Loucy (cell line): ENCODE results near the gene RNF32.

Experiments used
- H2AFZ ChIP-seq: fragments of 200-600 bp; sonication (generic); 2 replicates; pipeline ENCODE4 v1.6.0; 2016; ENCODE audit warnings: antibody characterized with exemption, mild to moderate bottlenecking, low read length, moderate library complexity
- H3F3A ChIP-seq: fragments of 200-600 bp; 2 replicates; pipeline ENCODE4 v1.6.0; 2016; ENCODE audit warnings: antibody characterized with exemption, low read depth, mild to moderate bottlenecking
- H3K27me3 ChIP-seq: fragments of 200-600 bp; sonication (generic); 2 replicates; pipeline ENCODE4 v1.6.1; 2014; ENCODE audit warnings: low read length, mild to moderate bottlenecking; ENCODE audit not compliant: insufficient read depth, poor library complexity, severe bottlenecking
- H3K36me3 ChIP-seq: fragments of 200-600 bp; sonication (generic); 2 replicates; pipeline ENCODE4 v1.6.1; 2016; ENCODE audit warnings: low read length; ENCODE audit not compliant: insufficient read depth
- H3K4me1 ChIP-seq: fragments of 200-600 bp; sonication (generic); 2 replicates; pipeline ENCODE4 v1.5.1; 2014; ENCODE audit warnings: low read length, mild to moderate bottlenecking; ENCODE audit not compliant: insufficient read depth, poor library complexity, severe bottlenecking
- H3K4me2 ChIP-seq: fragments of 200-600 bp; sonication (generic); 2 replicates; pipeline ENCODE4 v1.6.0; 2014; ENCODE audit warnings: antibody characterized with exemption, low read length, low read depth, mild to moderate bottlenecking; ENCODE audit not compliant: poor library complexity, severe bottlenecking
- H3K4me3 ChIP-seq: fragments of 200-600 bp; sonication (generic); 2 replicates; pipeline ENCODE4 v1.5.1; 2014; ENCODE audit warnings: low read length, mild to moderate bottlenecking, mixed read lengths; ENCODE audit not compliant: poor library complexity, severe bottlenecking
- H3K79me2 ChIP-seq: fragments of 200-600 bp; sonication (generic); 2 replicates; pipeline ENCODE4 v1.6.1; 2014; ENCODE audit warnings: low read length; ENCODE audit not compliant: insufficient read depth
- H3K9ac ChIP-seq: fragments of 200-600 bp; sonication (generic); 2 replicates; pipeline ENCODE4 v1.6.0; 2014; ENCODE audit warnings: mild to moderate bottlenecking, low read depth, low read length, moderate library complexity; ENCODE audit not compliant: poor library complexity, severe bottlenecking
- H3K9me2 ChIP-seq: fragments of 200-600 bp; sonication (generic); replicated peaks from 2 replicates; pipeline ENCODE4 v1.6.1; 2016; ENCODE audit warnings: low read depth, low read length, mixed read lengths
- H3K9me3 ChIP-seq: fragments of 200-600 bp; sonication (generic); 2 replicates; pipeline ENCODE4 v1.6.1; 2014; ENCODE audit warnings: mild to moderate bottlenecking, antibody characterized with exemption, low read length, low read depth; ENCODE audit not compliant: insufficient read depth
- H4K20me1 ChIP-seq: fragments of 200-600 bp; sonication (generic); 2 replicates; pipeline ENCODE4 v1.6.0; 2014; ENCODE audit warnings: antibody characterized with exemption, low read length, mild to moderate bottlenecking; ENCODE audit not compliant: insufficient read depth, poor library complexity, severe bottlenecking
- EZH2phosphoT487 ChIP-seq: fragments of 200-600 bp; IDR thresholded peaks from 2 replicates; pipeline ENCODE4 v1.6.1; 2018; ENCODE audit warnings: antibody characterized with exemption, mild to moderate bottlenecking, moderate library complexity, borderline replicate concordance
- TF ChIP-seq, protein P1 (sequence below): fragments of 200-600 bp; sonication (generic); conservative IDR thresholded peaks from 2 replicates; pipeline ENCODE4 v1.5.1; 2014; ENCODE audit warnings: mild to moderate bottlenecking, antibody characterized with exemption, low read length

Gene RNF32

DNA sequence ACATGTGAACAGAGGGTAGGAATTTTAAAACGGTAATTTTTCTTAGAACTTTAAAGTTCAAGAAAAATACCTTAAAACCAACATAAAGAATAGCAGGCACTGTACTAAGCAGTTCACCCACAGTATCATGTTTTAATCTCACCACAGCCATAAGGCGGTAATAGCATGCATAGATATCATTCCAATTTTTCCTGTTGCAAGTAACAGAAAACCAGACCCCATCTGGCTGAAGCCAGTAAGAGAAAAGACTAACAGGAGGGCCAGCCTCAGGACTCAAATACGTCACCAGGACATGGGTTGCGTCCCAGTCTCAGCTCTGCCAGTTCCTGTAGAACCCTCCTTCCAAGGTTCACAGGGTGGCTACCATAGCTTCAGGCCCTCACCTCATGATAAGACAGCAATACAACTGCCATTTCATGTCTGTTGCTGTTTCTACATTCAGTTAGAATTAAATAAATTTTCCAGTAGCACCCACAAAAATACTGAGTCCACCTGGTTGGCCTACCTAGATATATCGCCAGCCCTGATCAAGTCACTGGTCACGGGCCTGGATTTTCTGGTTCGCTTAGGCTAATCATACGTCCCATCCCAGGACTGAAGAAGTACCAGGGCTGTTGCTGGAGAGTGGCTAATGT, 2.0 kb upstream of the RNF32 start:
- Histone ChIP-seq H4K20me1 (no peaks in the 10 kb centered on the region), H2AFZ (no peak overlapping the region), H3K4me1 (no peaks in the 10 kb centered on the region), H3K27me3 (no peaks in the 10 kb centered on the region), H3K36me3 (no peaks in the 10 kb centered on the region), H3K79me2 (no peaks in the 10 kb centered on the region), H3K4me3 (no peak overlapping the region), H3K4me2 (no peak overlapping the region), H3K9ac (no peak overlapping the region), H3K9me3 (no peaks in the 10 kb centered on the region), H3F3A (no peaks in the 10 kb centered on the region), H3K9me2 (no peaks in the 10 kb centered on the region)
- TF ChIP-seq EZH2phosphoT487: no peak
- TF ChIP-seq, protein P1, sequence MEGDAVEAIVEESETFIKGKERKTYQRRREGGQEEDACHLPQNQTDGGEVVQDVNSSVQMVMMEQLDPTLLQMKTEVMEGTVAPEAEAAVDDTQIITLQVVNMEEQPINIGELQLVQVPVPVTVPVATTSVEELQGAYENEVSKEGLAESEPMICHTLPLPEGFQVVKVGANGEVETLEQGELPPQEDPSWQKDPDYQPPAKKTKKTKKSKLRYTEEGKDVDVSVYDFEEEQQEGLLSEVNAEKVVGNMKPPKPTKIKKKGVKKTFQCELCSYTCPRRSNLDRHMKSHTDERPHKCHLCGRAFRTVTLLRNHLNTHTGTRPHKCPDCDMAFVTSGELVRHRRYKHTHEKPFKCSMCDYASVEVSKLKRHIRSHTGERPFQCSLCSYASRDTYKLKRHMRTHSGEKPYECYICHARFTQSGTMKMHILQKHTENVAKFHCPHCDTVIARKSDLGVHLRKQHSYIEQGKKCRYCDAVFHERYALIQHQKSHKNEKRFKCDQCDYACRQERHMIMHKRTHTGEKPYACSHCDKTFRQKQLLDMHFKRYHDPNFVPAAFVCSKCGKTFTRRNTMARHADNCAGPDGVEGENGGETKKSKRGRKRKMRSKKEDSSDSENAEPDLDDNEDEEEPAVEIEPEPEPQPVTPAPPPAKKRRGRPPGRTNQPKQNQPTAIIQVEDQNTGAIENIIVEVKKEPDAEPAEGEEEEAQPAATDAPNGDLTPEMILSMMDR: no peak

DNA sequence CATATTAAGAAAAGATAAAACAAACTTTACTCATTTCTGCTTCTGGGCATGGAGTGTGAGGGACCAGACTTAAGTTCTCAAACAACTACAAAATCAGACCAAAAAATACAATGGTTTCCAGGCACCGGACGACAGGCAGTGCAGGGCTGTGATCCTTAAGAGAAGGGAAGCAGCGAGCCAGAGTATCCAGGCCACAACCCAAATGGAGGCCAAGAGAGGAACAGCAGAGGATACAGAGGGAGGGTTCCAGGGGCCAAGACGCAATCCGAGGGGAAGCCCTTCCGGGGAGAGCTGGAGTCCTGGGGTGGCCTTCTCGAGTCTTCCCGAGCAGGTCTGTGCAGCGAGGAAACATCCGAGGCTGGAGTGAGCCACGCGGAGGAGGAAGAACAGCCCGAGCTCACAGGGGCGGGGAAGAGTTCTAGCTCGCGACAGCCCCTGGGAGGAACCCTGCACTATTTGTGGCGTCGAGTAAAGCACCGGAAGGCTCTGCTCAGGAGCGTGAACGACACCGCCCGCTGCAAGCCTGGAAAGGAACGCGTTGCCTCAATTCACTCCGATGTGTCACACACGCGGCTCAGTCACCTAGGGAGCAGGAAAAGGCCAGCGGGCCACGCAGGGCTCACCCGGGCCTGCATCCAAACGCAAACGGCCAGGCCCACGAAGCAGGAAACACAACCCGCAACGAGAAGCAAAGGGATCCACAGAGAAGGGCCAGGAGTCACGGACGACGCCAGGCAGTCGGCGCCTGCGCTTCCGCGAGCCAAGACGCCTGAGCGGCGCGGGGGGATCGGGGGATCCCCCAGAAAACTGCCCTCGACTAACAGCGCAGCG, 933 bp upstream of the RNF32 start:
- H4K20me1 ChIP-seq: no peaks in the 10 kb centered on the region
- H3K79me2 ChIP-seq: no peaks in the 10 kb centered on the region
- no peaks in the 10 kb centered on the region for H3K9me3 ChIP-seq
- no peaks in the 10 kb centered on the region for H3K9me2 ChIP-seq
- H2AFZ ChIP-seq: no peak overlapping the region
- H3K4me3 ChIP-seq: no peak overlapping the region
- H3K4me2 ChIP-seq: no peak overlapping the region
- H3K27me3 ChIP-seq: no peaks in the 10 kb centered on the region
- no peaks in the 10 kb centered on the region for H3K4me1 ChIP-seq
- no peak overlapping the region for H3K9ac ChIP-seq
- H3F3A ChIP-seq: no peaks in the 10 kb centered on the region
- TF ChIP-seq, protein P1: no peak
- TF ChIP-seq EZH2phosphoT487: no peak
- no peaks in the 10 kb centered on the region for H3K36me3 ChIP-seq

DNA sequence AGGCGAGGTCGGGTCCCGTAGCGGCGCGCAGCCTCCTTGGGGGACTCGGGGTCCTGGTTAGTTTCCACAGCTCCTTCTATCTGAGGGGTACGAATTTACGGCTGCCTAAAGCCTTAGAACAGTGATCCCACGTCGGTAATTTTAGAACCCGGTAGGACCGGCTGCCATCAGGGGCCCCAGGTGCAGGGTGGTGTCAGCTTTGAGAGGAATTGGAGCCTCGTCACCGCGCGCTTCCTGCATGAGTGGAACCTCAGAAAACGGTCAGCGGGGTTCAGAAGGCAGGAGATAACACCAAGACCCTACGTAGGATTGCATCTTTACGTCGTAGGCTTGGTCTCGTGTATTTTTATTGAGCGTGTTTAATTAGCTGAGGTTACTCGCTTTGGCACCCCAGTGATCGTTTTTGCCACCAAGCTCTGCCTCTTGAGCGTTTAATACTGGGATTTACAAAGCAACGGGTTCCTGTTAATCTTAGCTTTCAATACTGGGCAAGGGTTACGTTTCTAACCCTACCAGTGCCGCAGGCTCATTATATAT, 443 bp downstream of the RNF32 start:
- Histone ChIP-seq H3F3A (no peaks in the 10 kb centered on the region), H3K79me2 (no peaks in the 10 kb centered on the region), H2AFZ (no peak overlapping the region), H4K20me1 (no peaks in the 10 kb centered on the region), H3K9me3 (no peaks in the 10 kb centered on the region), H3K4me3 (no peak overlapping the region), H3K27me3 (no peaks in the 10 kb centered on the region), H3K9ac (no peak overlapping the region), H3K9me2 (no peaks in the 10 kb centered on the region), H3K4me2 (no peak overlapping the region), H3K4me1 (no peaks in the 10 kb centered on the region), H3K36me3 (no peaks in the 10 kb centered on the region)
- TF ChIP-seq EZH2phosphoT487: no peak
- TF ChIP-seq, protein P1: no peak
